Astrocyte of the spinal cord (primary cell): Measurements from ENCODE around the gene FXYD6.

ENCODE experiments used
- DNase-seq: peaks from one replicate; pipeline ENCODE4 v3.0.0; 2011; ENCODE audit warnings: low read depth, low spot score
- H3K4me3 ChIP-seq: 2 replicates; pipeline ENCODE4 v1.5.1; 2011; ENCODE audit warnings: low read depth, mild to moderate bottlenecking, low read length, moderate library complexity
- CTCF ChIP-seq: IDR thresholded peaks from 2 replicates; pipeline ENCODE4 v1.5.1; 2012; ENCODE audit warnings: low read depth, mild to moderate bottlenecking, low read length, inconsistent platforms
- in situ Hi-C: cut with HindIII; loops from 2 replicates; pipeline ENCODE4 v1.10.0; 2017; ENCODE audit warnings: low sequenced_read_pairs

The FXYD6 gene

GRCh38 chr11:117882311-117882905 is 6.0 kb upstream of the FXYD6 start:
- TF ChIP-seq CTCF: no peak
- in situ Hi-C loops: no loop called here
- no peak overlapping the region for H3K4me3 ChIP-seq
- DNase-seq: no peak

GRCh38 chr11:117881217-117881616 is 4.8 kb upstream of the FXYD6 start:
- no peak for TF ChIP-seq CTCF
- in situ Hi-C loops: no loop called here
- no peak for DNase-seq
- H3K4me3 ChIP-seq: no peak overlapping the region

GRCh38 chr11:117879516-117880480 is 3.3 kb upstream of the FXYD6 start:
- DNase-seq: no peak
- in situ Hi-C loops: no loop called here
- TF ChIP-seq CTCF: no peak
- no peak overlapping the region for H3K4me3 ChIP-seq

- no peak overlapping the region for H3K4me3 ChIP-seq
- no peak for DNase-seq
- no peak for TF ChIP-seq CTCF
- in situ Hi-C loops: no loop called here
Measured at GRCh38 chr11:117878939-117879475, 2.5 kb upstream of the FXYD6 start.

GRCh38 chr11:117878314-117878938 is 2.0 kb upstream of the FXYD6 start:
- in situ Hi-C loops: no loop called here
- H3K4me3 ChIP-seq: no peak overlapping the region
- DNase-seq: no peak
- no peak for TF ChIP-seq CTCF

GRCh38 chr11:117877120-117877784 is 794 bp upstream of the FXYD6 start:
- no peak for TF ChIP-seq CTCF
- DNase-seq: no peak
- in situ Hi-C loops: no loop called here
- peak overlapping the region; percentile 38 for H3K4me3 ChIP-seq
